Rectal smooth muscle tissue (tissue), 1 donor: Measurements from ENCODE around the gene FCGR3B.
"Not testable (repeated sequence)": the region's sequence is repeated elsewhere in the genome, so short reads cannot be mapped to it uniquely, and the experiment has no call there.

Experiments used
- H3K27ac ChIP-seq: one replicate; pipeline ENCODE4 v1.7.0; 2013; ENCODE audit warnings: low read depth, low read length, inconsistent platforms
- H3K27me3 ChIP-seq: one replicate; pipeline ENCODE4 v1.7.0; 2013; ENCODE audit warnings: low read length; ENCODE audit not compliant: control insufficient read depth, insufficient read depth
- H3K36me3 ChIP-seq: one replicate; pipeline ENCODE4 v1.7.0; 2013; ENCODE audit warnings: low read length; ENCODE audit not compliant: control insufficient read depth, insufficient read depth
- H3K4me1 ChIP-seq: one replicate; pipeline ENCODE4 v1.7.0; 2013; ENCODE audit warnings: low read length; ENCODE audit not compliant: control insufficient read depth, insufficient read depth
- H3K4me3 ChIP-seq: one replicate; pipeline ENCODE4 v1.7.0; 2013; ENCODE audit warnings: low read length
- H3K9ac ChIP-seq: one replicate; pipeline ENCODE4 v1.7.0; 2013; ENCODE audit warnings: low read length

The FCGR3B gene

DNA sequence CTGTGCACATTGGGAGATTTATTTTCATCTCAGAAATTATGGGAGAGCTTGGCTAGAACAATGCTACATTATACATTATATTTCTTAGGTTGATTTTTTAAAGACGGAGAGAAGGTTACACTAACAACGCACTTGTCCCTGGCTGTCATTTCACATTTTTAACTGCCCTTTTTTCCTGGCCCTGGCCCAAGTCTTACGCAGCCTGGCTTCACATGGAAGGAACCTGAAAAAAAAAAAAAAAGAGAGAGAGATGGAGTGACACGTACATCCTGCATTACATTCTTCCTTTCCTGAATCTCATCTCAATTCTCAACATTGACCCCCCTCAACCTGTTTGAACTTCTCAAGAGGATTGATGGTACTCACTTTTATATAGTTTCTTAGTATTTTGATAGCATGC, 20.8 kb downstream of the FCGR3B start:
- H3K4me1 ChIP-seq, H3K27ac ChIP-seq, H3K9ac ChIP-seq, H3K27me3 ChIP-seq, H3K4me3 ChIP-seq, H3K36me3 ChIP-seq: not testable (repeated sequence)

DNA sequence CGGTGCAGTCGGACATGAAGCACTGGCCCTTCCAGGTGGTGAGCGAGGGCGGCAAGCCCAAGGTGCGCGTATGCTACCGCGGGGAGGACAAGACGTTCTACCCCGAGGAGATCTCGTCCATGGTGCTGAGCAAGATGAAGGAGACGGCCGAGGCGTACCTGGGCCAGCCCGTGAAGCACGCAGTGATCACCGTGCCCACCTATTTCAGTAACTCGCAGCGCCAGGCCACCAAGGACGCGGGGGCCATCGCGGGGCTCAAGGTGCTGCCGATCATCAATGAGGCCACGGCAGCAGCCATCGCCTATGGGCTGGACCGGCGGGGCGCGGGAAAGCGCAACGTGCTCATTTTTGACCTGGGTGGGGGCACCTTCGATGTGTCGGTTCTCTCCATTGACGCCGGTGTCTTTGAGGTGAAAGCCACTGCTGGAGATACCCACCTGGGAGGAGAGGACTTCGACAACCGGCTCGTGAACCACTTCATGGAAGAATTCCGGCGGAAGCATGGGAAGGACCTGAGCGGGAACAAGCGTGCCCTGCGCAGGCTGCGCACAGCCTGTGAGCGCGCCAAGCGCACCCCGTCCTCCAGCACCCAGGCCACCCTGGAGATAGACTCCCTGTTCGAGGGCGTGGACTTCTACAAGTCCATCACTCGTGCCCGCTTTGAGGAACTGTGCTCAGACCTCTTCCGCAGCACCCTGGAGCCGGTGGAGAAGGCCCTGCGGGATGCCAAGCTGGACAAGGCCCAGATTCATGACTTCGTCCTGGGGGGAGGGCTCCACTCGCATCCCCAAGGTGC, 24.2 kb downstream of the FCGR3B start:
- H3K4me3 ChIP-seq, H3K27ac ChIP-seq, H3K36me3 ChIP-seq, H3K27me3 ChIP-seq, H3K9ac ChIP-seq, H3K4me1 ChIP-seq: not testable (repeated sequence)

- H3K4me1 ChIP-seq, H3K4me3 ChIP-seq, H3K27ac ChIP-seq, H3K9ac ChIP-seq, H3K36me3 ChIP-seq, H3K27me3 ChIP-seq: not testable (repeated sequence)
Measured at GRCh38 chr1:161605762-161606540, 25.0 kb downstream of the FCGR3B start.

DNA sequence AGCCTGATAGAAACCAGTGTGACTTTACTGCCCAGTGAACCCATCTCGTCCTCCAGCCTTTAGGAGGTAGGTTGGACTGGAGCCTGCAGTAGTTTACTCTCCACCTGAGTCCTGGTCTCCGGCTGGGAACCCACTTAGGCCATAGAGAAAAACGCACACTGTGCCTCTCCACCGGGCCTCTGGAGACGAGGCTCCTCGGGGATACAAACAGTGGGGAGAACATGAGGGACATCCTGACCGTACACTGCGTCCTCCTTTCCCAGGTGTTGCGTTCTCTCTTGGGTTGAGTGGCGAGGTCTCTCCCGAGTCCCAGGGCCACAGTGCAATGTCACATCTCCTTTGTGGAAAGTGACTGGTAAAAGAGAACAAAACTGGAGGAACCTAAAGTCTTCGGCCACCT, 26.0 kb downstream of the FCGR3B start:
- not testable (repeated sequence) for H3K4me1 ChIP-seq, H3K4me3 ChIP-seq, H3K36me3 ChIP-seq, H3K27me3 ChIP-seq, H3K9ac ChIP-seq, H3K27ac ChIP-seq

DNA sequence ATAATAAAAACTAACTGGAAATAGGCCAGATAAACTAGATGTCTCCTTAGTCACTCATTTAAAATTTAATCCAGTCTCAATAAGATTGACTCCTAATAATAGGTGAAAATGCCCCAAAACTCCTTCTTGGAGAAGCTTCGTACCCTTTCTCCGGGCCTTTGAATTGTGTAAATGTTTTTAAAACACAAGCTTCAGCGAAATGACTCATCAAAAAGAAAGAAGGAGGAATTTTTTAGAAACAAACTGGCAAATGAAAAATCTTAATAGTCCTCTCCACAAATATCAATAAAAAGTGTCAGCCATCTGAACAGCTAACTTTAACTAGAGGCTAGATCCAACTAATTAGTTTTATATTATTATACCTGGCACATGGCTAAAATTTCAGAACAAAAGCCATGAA, 33.9 kb downstream of the FCGR3B start:
- H3K4me1 ChIP-seq, H3K36me3 ChIP-seq, H3K4me3 ChIP-seq, H3K9ac ChIP-seq, H3K27ac ChIP-seq, H3K27me3 ChIP-seq: not testable (repeated sequence)

DNA sequence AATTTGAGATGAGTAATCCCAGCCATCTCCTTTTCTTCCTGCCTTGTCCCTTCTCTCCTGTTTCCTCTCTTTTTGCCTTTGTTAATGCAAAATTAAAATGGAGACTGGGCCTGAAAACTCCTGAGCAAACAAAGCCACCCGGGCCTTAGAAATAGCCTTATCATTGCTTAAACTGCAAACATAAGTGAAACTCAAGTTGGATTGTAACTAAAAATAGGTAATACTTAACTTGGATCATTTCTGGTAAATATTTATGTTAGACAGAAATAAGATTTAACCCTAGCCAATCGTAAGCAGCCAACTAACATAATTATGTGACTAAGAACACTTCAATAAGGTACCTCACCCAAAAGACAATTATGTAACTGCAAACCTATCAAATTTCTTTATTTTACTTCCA, 35.4 kb downstream of the FCGR3B start:
- H3K4me1 ChIP-seq, H3K27me3 ChIP-seq, H3K27ac ChIP-seq, H3K36me3 ChIP-seq, H3K4me3 ChIP-seq, H3K9ac ChIP-seq: not testable (repeated sequence)

DNA sequence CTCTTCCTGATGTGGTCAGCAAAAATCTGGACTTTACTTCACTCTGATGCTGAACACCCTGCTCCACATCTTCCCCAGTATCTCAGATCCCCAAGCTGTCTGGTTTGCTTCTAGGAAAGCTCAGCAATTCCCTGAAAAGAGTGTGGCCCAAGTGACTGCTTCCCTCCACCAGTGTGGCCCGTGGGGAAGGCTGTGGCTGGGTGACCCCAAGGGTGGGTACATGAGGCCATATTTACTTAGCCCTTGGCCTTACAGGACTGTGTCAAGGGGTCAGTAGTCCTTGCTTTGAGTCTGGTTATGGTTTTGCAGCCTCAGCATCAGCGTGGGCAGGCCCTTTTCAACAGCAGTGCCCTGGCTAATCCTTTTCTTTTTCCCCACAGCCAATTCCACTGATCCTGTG, 35.8 kb downstream of the FCGR3B start:
- not testable (repeated sequence) for H3K9ac ChIP-seq, H3K27me3 ChIP-seq, H3K27ac ChIP-seq, H3K4me1 ChIP-seq, H3K4me3 ChIP-seq, H3K36me3 ChIP-seq

- H3K9ac ChIP-seq, H3K4me3 ChIP-seq, H3K27ac ChIP-seq, H3K36me3 ChIP-seq, H3K4me1 ChIP-seq, H3K27me3 ChIP-seq: not testable (repeated sequence)
Measured at GRCh38 chr1:161594269-161594984, 36.5 kb downstream of the FCGR3B start.

DNA sequence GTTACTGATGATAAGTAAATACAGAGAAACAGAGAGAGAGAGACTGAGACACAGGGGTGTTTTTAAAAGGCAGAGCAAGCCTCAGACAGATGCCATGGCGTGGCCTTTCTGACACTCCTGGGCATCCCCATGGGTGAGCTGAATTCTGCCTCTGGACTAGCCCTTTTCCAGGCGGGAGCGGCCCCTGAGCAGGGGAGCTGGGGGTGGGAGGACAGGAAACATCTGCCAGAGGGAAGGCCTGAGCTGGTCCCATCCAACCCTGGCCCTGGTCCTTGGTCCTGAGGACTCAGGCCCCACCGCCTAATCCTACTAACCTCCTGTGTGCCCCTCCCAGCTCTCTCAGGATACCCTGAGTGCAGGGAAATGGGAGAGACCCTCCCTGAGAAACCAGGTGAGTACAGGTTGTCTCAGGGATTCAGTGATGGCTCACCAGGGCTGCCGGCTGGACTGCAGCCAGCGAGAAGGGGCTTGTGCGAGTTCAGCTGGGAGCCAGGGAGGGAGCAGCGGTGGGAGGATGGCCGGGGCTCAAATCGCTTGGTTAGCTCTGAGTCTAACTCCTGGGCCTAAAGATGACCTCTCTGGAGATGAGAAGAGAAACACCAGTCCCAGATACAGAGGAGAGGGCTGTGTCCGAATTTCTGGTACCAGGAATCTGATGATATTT, 37.8 kb downstream of the FCGR3B start:
- not testable (repeated sequence) for H3K4me1 ChIP-seq, H3K36me3 ChIP-seq, H3K9ac ChIP-seq, H3K4me3 ChIP-seq, H3K27me3 ChIP-seq, H3K27ac ChIP-seq

DNA sequence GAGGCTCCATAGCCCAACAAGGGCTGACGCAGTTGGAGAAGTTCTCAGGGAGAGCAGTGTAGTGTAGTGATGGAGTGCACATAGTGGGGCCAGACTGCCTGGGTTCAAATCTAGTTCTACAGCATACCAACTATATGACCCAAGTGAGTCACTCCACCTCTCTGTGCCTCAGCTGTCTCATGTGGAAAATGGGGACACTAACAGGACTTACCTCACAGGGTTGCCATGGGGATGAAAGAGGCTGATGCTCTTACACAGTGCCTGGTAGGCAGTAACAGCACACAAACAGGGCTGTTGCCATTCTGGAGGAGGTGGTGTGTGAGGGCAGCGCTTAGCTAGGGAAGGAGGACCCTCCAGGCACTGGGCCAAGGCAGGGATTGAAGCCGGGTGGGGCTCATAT, 38.4 kb downstream of the FCGR3B start:
- not testable (repeated sequence) for H3K27ac ChIP-seq, H3K4me1 ChIP-seq, H3K36me3 ChIP-seq, H3K27me3 ChIP-seq, H3K9ac ChIP-seq, H3K4me3 ChIP-seq

- not testable (repeated sequence) for H3K9ac ChIP-seq
Measured at GRCh38 chr1:161589920-161590319, 41.1 kb downstream of the FCGR3B start.

GRCh38 chr1:161589365-161589764, 41.6 kb downstream of the FCGR3B start:
- H3K9ac ChIP-seq, H3K36me3 ChIP-seq, H3K4me3 ChIP-seq, H3K4me1 ChIP-seq, H3K27me3 ChIP-seq, H3K27ac ChIP-seq: not testable (repeated sequence)

More at GRCh38 chr1:161589920-161590319, 41.1 kb downstream of the FCGR3B start:
- H3K36me3 ChIP-seq, H3K4me3 ChIP-seq, H3K27me3 ChIP-seq, H3K4me1 ChIP-seq, H3K27ac ChIP-seq: not testable (repeated sequence)
